AG20443 (cell line): ENCODE results near the gene ZKSCAN2.

Source experiments
- DNase-seq: peaks from one replicate; pipeline ENCODE4 v3.0.0; 2012; ENCODE audit warnings: low spot score, mixed read lengths

Gene ZKSCAN2

DNA sequence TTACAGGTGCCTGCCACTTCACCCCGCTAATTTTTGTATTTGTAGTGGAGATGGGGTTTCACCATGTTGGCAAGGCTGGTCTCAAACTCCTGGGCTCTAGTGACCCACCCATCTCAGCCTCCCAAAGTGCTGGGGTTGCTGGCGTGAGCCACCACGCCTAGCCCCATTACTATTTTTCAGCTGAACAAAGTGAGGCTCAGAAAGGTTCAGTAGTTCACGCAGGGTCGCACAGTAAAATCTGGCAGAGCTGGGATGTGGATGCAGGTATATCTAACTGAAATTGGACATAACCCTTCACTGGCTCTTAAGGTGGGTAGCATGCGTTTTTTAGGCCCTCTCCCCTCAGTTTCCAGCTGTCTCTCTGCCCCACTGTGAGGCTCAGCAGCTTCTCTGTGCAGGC, 33.7 kb downstream of the ZKSCAN2 start:
- DNase-seq, result no peak

DNA sequence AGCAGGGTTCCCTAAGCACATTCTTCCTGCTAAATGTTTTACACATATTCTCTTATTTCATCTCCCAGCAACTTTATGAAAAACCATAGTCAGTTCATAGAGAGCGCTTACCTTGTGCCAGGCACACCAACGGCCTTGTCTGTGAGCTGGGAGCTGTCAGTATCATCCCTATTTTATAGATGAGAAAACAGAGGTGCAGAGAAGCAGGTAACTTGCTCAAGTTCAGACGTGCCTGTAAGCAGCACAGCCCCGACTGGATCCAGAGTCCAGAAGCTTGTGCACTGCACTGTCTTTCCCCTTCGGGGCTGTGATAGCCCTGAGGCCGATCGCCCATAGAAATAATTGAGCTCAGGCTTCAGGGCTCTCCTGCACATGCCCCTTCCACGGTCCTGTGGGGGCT, 34.7 kb downstream of the ZKSCAN2 start:
- no peak for DNase-seq

GRCh38 chr16:25219070-25219737, 38.4 kb downstream of the ZKSCAN2 start:
- no peak for DNase-seq

DNA sequence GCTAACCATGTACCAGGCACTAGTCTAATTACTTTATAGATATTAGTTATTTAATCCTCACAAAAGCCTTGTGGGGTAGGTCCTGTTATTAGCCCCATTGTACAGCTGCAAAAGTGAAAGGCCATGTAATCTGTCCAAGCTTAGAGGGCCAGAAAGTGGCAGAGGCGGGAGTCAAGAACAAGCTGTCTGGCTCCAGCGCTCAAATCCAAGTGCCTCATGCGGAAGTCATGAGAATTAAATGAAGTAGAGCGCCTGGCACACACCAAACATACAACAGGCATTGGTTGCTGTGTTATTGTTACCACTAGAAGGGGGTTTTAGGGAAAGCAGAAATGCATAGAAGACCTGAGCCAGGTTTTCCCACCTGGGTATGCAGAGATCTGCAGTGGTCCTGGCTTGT, 39.7 kb downstream of the ZKSCAN2 start:
- DNase-seq, result no peak

DNA sequence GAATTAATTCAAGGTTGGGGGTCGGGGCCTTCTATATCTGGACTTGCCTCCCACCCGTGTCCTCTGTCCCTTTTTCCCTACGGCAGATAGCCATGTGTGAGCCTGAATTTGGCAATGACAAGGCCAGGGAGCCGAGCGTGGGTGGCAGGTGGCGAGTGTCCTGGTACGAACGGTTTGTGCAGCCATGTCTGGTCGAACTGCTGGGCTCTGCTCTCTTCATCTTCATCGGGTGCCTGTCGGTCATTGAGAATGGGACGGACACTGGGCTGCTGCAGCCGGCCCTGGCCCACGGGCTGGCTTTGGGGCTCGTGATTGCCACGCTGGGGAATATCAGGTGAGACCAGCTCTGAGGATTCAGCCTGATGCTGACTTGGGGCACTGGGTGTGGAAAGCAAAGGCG, 40.5 kb downstream of the ZKSCAN2 start:
- DNase-seq, result no peak

DNA sequence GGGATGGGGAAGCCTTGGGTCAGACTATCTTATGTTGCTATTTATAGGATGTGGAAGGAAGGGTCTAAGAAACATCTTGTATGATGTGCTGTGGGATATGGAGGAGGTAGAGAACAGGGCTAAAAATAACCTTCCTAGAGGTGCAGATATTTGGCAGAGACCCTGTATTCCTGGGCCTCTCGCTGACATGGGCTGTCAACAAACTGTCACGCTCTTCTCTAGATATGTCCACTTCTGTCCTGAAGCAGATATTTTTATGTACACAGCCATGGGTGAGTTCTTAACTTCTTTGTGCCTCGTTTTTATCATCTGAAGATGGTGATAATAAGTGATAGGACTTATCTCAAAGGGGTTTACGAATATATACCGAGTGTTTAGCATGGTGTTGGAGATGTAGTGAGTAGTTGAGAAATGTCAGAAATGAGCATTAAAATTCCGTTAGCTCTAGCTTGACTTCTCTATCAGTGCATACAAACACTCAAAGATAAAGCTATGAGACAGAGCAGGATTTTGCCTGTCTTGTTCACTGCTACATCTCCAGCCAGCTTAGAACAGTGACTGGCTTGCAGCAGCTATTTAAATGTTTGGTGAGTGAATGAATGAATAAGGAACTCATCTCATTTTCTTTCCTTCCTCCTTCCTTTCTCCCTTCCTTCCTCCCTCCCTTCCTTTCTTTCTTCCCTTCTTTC, 43.8 kb downstream of the ZKSCAN2 start:
- DNase-seq, result no peak

DNA sequence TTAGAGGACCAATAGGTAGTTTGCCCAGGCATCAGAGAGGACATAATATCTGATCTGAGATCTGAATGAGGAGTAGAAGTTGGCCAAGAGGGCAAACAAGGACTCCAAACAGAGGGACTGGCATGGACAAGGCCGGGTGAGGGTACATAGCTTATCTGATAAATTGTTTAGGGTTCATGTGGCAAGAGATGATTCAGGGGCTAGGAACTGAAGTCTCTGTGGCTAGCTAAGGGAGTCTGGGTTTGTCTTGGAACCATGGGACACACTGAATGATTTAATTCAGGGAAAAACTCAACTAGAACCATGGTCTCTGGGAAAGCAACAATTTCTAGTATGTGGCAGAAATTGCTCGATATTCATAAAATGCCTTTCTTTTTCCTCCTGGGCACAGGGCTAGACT, 45.0 kb downstream of the ZKSCAN2 start:
- DNase-seq, result no peak

DNA sequence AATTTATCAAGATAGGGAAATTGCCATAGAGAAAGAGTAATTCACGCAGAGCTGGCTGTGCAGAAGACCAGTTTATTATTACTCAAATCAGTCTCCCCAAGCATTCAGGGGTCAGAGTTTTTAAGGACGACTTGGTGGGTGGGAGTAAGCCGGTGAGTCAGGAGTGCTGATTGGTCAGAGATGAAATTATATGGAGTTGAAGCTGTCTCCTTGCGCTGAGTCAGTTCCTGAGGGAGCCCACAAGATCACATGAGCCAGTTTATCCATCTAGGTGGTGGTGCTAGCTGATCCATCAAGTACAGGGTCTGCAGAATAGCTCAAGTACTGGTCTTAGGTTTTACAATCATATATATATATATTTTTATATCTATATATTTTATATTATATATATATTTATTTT, 46.9 kb downstream of the ZKSCAN2 start:
- DNase-seq, result no peak

DNA sequence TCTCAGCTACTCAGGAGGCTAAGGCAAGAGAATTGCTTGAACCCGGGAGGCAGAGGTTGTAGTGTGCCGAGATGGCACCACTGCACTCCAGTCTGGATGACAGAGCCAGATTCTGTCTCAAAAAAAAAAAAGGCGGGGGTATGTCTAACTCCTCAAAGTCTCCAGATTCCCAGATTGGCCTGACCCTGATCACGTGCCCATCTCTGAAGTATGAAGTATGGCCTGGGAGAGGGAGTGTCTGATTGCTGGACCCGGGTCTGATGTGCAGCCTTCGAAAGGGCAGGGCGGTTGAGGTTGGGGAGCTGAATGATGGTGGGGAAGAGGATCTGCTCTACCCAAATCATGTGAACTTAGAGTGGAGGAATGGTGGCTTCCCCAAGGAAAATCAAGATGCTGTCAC, 58.2 kb downstream of the ZKSCAN2 start:
- no peak for DNase-seq

- no peak for DNase-seq
Measured at GRCh38 chr16:25198021-25198420, 59.6 kb downstream of the ZKSCAN2 start.

DNA sequence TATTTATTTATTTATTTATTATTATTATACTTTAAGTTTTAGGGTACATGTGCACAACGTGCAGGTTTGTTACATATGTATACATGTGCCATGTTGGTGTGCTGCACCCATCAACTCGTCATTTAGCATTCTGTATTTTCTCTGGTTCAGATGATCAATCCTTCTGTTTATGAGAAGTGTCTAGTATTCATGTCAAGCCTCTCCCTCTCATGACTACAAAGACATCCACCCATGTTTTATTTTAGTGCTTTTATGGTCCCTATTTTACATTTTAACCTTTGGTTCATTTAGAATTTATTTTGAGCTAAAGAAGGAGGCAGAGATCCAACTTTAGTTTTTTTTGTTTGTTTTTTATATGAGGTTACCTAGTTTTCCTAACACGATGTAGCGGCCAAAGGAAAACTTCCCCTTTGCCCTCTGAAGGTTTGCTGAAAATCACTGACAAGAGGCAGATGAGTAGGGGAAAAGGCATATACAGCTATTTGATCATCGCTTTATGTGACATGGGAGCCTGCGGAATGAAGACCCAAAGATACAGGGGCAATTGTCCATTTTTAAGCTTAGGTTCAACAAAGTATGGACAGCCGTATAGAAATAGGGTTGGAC, 63.3 kb downstream of the ZKSCAN2 start:
- no peak for DNase-seq

- DNase-seq, result peak; percentile 19
Measured at GRCh38 chr16:25192096-25192495, 65.5 kb downstream of the ZKSCAN2 start.

- DNase-seq, result no peak
Measured at GRCh38 chr16:25189305-25189704, 68.3 kb downstream of the ZKSCAN2 start.

DNA sequence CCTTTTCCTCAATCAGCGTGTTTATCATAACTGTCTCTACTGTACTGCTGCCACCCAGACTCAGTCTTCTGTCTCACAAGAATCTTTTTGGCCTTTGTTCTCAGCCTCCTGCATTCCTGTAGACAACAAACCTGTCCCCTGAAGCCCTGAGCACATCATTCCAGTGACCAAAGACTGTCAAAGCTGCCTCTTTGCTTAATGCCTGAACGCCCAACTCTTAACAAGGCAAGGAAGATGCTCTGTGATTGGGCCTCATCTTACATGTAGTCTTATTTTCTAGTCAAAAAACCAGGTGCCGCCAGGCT, 70.2 kb downstream of the ZKSCAN2 start:
- no peak for DNase-seq
